Ovary (tissue), 9 donors: ENCODE measurements around the gene AFG1L. TPM values are rescaled to one million over a fixed set of nuclear protein-coding genes. Genes with fewer than 3 reads are reported as not detected.

Experiments used
- DNase-seq, 5 donors: peaks; one replicate each; pipeline ENCODE4 v3.0.0-alpha.2; 2019 to 2020
- H3K27ac ChIP-seq, 2 donors: fragments of 200-600 bp; one replicate each; pipeline versions ENCODE4 v1.5.1 to v1.8.0; 2019 to 2022
- H3K27me3 ChIP-seq: fragments of 200-600 bp; one replicate; pipeline ENCODE4 v1.8.0; 2022
- H3K36me3 ChIP-seq: fragments of 200-600 bp; sonication (generic); one replicate; pipeline ENCODE4 v1.5.1; 2019
- H3K4me1 ChIP-seq: one replicate; pipeline ENCODE4 v1.8.1; 2013; ENCODE audit warnings: mild to moderate bottlenecking, moderate library complexity; ENCODE audit not compliant: insufficient read depth
- H3K4me3 ChIP-seq: fragments of 200-600 bp; sonication (generic); one replicate; pipeline ENCODE4 v1.5.1; 2017
- H3K9me3 ChIP-seq, 2 donors: fragments of 200-600 bp in 1 of 2; sonication (generic) in 1 of 2; one replicate each; pipeline versions ENCODE4 v1.5.1 to v1.8.1; 2013 to 2019; ENCODE audit warnings: mild to moderate bottlenecking in 1 of 2, moderate library complexity in 1 of 2
- CTCF ChIP-seq, 3 donors: fragments of 450-650 bp in 2 of 3; fragments of 200-600 bp in 1 of 3; IDR thresholded peaks; one replicate each; pipeline versions ENCODE4 v1.5.1 to v1.8.0; 2016 to 2022; ENCODE audit warnings: antibody characterized with exemption in 3 of 3, mild to moderate bottlenecking in 1 of 3
- EP300 ChIP-seq: sonication (generic); formaldehyde crosslinking; IDR thresholded peaks from one replicate; pipeline ENCODE4 v1.6.1; 2017; ENCODE audit warnings: antibody characterized with exemption
- POLR2A ChIP-seq: fragments of 450-650 bp; IDR thresholded peaks from one replicate; pipeline ENCODE4 v1.6.1; 2017; ENCODE audit warnings: antibody characterized with exemption, mild to moderate bottlenecking, moderate library complexity
- WGBS, 3 donors: extraction: QIAGEN DNeasy Blood & Tissue Kit in 1 of 3; methylation state at CpG; one replicate each; pipeline versions ENCODE4 v1.1.5 to v1.1.7; 2013 to 2017; 5-methylcytosine and 5-hydroxymethylcytosine counted together
- intact Hi-C, 4 donors: fragments of 100-400 bp; cut with DNase I; formaldehyde crosslinking; loops; one replicate each; pipeline versions ENCODE4 v1.11.0 to v1.15.1; 2022 to 2023
- polyA plus RNA-seq, 2 donors: library from polyadenylated mRNA; stranded (reverse); fragments of 200-250 nt in 1 of 2; fragments of 350-450 nt in 1 of 2; fragmentation: Illumina TruSeq in 1 of 2; extraction: RNeasy Lipid Tissue Mini Kit (QIAGEN cat#74804) in 1 of 2; gene quantifications; one replicate each; pipeline ENCODE4 v1.2.3, GENCODE V29; 2013 to 2014
- total RNA-seq, 7 donors: library from RNA; depleted of rRNA in 2 of 7; stranded (reverse); fragments of >200 nt in 2 of 7; fragmentation: NEBNext Ultra II Directional in 3 of 7; extraction: Animal tissue kit (Norgen Biotek cat#: 25700) in 3 of 7; gene quantifications; one replicate each; pipeline versions ENCODE4 v1.1.0 to v1.2.4, GENCODE V29; 2016 to 2023
- donor health status: DM: no; HTN: no; CAD: no; lungs with moderate emphysema.
- donor health status: DM: no; HTN: no; CAD: no.
- donor health status: Bipolar disorder and iron deficiency.
- donor health status: DM: yes; HTN: yes; CAD: no.
- donor health status: DM: no; HTN: no; CAD: no.
- donor health status: DM: yes; HTN: yes; CAD: no.

Gene AFG1L
- total and polyA plus RNA-seq, 9 donors: 1.2 to 7.6 (median 5.7) TPM

GRCh38 chr6:108452711-108453195, 157.9 kb downstream of the AFG1L start:
- peak overlapping the region; percentile 51 to 58 for H3K27ac ChIP-seq
- intact Hi-C loops: no loop called here
- H3K4me1 ChIP-seq: peaks cover 10% of the 10 kb centered on the region
- H3K36me3 ChIP-seq: no peaks in the 10 kb centered on the region
- no peaks in the 10 kb centered on the region for H3K9me3 ChIP-seq
- no peak overlapping the region for H3K4me3 ChIP-seq
- DNase-seq: peak in 4 of 5 donors; percentile 18 to 35 (median 24)
- H3K27me3 ChIP-seq: no peaks in the 10 kb centered on the region
- no peak for TF ChIP-seq CTCF (IDR thresholded peaks at IDR 0.05)
- no peak for TF ChIP-seq EP300
- TF ChIP-seq POLR2A: no peak
- 4 to 22% (median 5%) methylated on average over 4 of the region's 4 CpGs for WGBS, 3 donors

DNA sequence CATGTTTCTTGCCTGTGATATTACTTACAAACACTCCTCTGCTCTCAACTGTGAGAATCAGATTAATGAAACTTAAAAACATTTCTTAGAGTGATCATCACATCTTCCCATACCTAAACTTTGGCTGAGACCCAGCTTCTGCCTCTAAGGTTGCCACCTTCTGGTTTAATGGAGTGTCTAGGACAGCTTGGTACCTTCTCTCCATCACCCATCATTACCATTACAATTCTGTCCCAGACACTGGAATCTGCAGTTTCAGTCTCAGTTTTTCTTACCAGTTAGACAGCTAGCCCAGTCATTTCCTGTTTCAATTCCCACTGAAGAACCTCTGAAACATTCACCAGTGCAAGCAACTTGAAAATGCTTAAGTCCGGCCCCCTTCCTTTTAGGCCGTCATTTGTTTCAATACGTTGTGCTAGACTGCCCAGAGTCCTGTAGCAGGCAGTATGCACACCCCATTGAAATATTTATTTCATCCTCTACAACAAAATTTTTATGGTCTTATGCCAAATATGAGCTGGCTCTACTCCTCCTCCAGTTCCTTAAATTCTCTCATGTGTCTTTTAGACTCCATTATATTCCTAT, 158.8 kb downstream of the AFG1L start:
- intact Hi-C loops: no loop called here
- no peak for DNase-seq
- TF ChIP-seq EP300: no peak
- TF ChIP-seq POLR2A: no peak
- no peak for TF ChIP-seq CTCF (IDR thresholded peaks at IDR 0.05)
- Histone ChIP-seq H3K4me3 (no peak overlapping the region), H3K36me3 (no peaks in the 10 kb centered on the region), H3K4me1 (peaks cover 10% of the 10 kb centered on the region), H3K9me3 (no peaks in the 10 kb centered on the region), H3K27me3 (no peaks in the 10 kb centered on the region), H3K27ac (peak overlapping the region in 1 of 2 donors; percentile 61)
- 37 to 63% (median 41%) methylated on average over 3 of the region's 3 CpGs for WGBS, 3 donors

DNA sequence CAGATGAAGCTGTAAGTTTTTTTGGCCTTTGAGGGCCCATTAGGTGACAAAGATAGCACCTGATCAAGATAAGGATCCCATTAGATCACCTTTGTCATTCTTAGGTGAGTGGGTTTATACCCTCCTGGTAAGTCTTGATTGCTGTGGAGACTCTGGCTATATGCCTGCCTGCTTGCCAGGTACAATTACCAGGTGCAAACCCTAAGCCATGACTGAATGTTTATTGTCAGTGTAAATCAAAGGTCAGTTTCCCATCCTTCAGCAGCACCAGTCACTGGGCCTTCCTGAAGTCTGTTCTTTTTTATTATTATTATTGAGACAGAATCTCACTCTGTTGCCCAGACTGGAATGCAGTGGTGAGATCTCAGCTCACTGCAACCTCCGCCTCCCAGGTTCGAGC, 159.5 kb downstream of the AFG1L start:
- WGBS, 3 donors: 96 to 98% (median 96%) methylated on average over 2 of the region's 2 CpGs
- TF ChIP-seq POLR2A (no peak), EP300 (no peak), CTCF (IDR thresholded peaks at IDR 0.05) (no peak)
- Histone ChIP-seq H3K9me3 (no peaks in the 10 kb centered on the region), H3K4me3 (no peak overlapping the region), H3K36me3 (no peaks in the 10 kb centered on the region), H3K27me3 (no peaks in the 10 kb centered on the region), H3K27ac (no peak overlapping the region), H3K4me1 (peaks cover 10% of the 10 kb centered on the region)
- DNase-seq: no peak
- intact Hi-C loops: no loop called here

GRCh38 chr6:108455688-108456087, 160.8 kb downstream of the AFG1L start:
- DNase-seq: no peak
- intact Hi-C loops: no loop called here
- Histone ChIP-seq H3K4me1 (peaks cover 10% of the 10 kb centered on the region), H3K27ac (no peak overlapping the region), H3K9me3 (no peaks in the 10 kb centered on the region), H3K4me3 (no peak overlapping the region), H3K27me3 (no peaks in the 10 kb centered on the region), H3K36me3 (no peaks in the 10 kb centered on the region)
- TF ChIP-seq EP300 (no peak), POLR2A (no peak), CTCF (IDR thresholded peaks at IDR 0.05) (no peak)
- WGBS, 3 donors: 21 to 35% (median 22%) methylated on average over 1 of the region's 1 CpG
